GM06990 (cell line): ENCODE measurements around the gene PDGFC.

Experiments
- DNase-seq: peaks from one replicate; pipeline ENCODE4 v3.0.0-alpha.2; 2011; ENCODE audit not compliant: insufficient read length; ENCODE audit errors: extremely low read depth
- H3K27me3 ChIP-seq: replicated peaks from 2 replicates; pipeline ENCODE4 v1.6.0; 2011; ENCODE audit warnings: low read length; ENCODE audit not compliant: control insufficient read depth, insufficient read depth
- H3K36me3 ChIP-seq: 2 replicates; pipeline ENCODE4 v1.5.1; 2011; ENCODE audit warnings: low read length; ENCODE audit not compliant: control insufficient read depth, insufficient read depth
- H3K4me3 ChIP-seq: replicated peaks from 2 replicates; pipeline ENCODE4 v1.5.1; 2011; ENCODE audit warnings: low read depth, mild to moderate bottlenecking, control low read depth, low read length
- CTCF ChIP-seq: IDR thresholded peaks from 2 replicates; pipeline ENCODE4 v1.5.1; 2011; ENCODE audit warnings: low read length, control low read depth, mild to moderate bottlenecking, inconsistent platforms; ENCODE audit not compliant: insufficient read depth, poor library complexity, severe bottlenecking

PDGFC gene

GRCh38 chr4:156950090-156950489 is 21.5 kb downstream of the PDGFC start:
- Histone ChIP-seq H3K27me3 (no peaks in the 10 kb centered on the region), H3K36me3 (no peaks in the 10 kb centered on the region), H3K4me3 (no peak overlapping the region)
- no peak for TF ChIP-seq CTCF
- DNase-seq, result no peak

- no peak for TF ChIP-seq CTCF
- no peak overlapping the region for H3K4me3 ChIP-seq
- H3K27me3 ChIP-seq, result no peaks in the 10 kb centered on the region
- DNase-seq, result no peak
- H3K36me3 ChIP-seq, result no peaks in the 10 kb centered on the region
Measured at GRCh38 chr4:156949373-156949814, 22.2 kb downstream of the PDGFC start.

- Histone ChIP-seq H3K36me3 (no peaks in the 10 kb centered on the region), H3K27me3 (no peaks in the 10 kb centered on the region), H3K4me3 (no peak overlapping the region)
- no peak for DNase-seq
- no peak for TF ChIP-seq CTCF
Measured at GRCh38 chr4:156948738-156949137, 22.9 kb downstream of the PDGFC start.

GRCh38 chr4:156948133-156948532 is 23.5 kb downstream of the PDGFC start:
- DNase-seq, result no peak
- Histone ChIP-seq H3K27me3 (no peaks in the 10 kb centered on the region), H3K4me3 (no peak overlapping the region), H3K36me3 (no peaks in the 10 kb centered on the region)
- TF ChIP-seq CTCF, result no peak

GRCh38 chr4:156946516-156947424 is 24.8 kb downstream of the PDGFC start:
- no peaks in the 10 kb centered on the region for H3K27me3 ChIP-seq
- no peak overlapping the region for H3K4me3 ChIP-seq
- H3K36me3 ChIP-seq, result no peaks in the 10 kb centered on the region
- no peak for DNase-seq
- TF ChIP-seq CTCF, result no peak
